PC-9 (cell line): ENCODE results near the gene ALG1.
"Not testable (repeated sequence)": the region's sequence is repeated elsewhere in the genome, so short reads cannot be mapped to it uniquely, and the experiment has no call there.

Experiments
- EZH2 ChIP-seq: fragments of 200-600 bp; sonication (generic); IDR thresholded peaks from 2 replicates; pipeline ENCODE4 v1.8.0; 2017; ENCODE audit warnings: antibody characterized with exemption, low read depth
- TF ChIP-seq, protein P1 (sequence below): fragments of 200-600 bp; sonication (generic); conservative IDR thresholded peaks from 2 replicates; pipeline ENCODE4 v1.6.1; 2017; ENCODE audit warnings: mixed run types, antibody characterized with exemption, mild to moderate bottlenecking, moderate library complexity

DNA sequence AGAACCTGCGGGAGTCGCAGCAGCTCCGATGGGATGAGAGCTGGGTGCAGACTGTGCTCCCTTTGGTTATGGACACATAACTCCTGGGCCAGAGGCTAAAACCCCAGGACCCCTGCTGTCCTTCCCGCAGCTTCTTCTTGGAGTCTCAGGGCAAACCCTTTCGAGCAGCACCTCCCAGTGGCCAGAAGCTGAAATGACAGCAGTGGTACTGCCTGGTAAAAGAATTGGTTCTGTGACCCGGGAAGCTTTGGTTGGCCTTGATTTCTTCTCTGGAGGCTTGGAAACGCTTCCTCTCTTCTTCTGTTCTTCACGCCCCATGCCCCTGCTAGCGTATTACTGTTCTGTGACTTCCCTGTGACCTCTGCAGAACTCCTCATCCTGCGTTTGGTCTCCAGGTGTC lies 13.2 kb downstream of the ALG1 start:
- TF ChIP-seq, protein P1, sequence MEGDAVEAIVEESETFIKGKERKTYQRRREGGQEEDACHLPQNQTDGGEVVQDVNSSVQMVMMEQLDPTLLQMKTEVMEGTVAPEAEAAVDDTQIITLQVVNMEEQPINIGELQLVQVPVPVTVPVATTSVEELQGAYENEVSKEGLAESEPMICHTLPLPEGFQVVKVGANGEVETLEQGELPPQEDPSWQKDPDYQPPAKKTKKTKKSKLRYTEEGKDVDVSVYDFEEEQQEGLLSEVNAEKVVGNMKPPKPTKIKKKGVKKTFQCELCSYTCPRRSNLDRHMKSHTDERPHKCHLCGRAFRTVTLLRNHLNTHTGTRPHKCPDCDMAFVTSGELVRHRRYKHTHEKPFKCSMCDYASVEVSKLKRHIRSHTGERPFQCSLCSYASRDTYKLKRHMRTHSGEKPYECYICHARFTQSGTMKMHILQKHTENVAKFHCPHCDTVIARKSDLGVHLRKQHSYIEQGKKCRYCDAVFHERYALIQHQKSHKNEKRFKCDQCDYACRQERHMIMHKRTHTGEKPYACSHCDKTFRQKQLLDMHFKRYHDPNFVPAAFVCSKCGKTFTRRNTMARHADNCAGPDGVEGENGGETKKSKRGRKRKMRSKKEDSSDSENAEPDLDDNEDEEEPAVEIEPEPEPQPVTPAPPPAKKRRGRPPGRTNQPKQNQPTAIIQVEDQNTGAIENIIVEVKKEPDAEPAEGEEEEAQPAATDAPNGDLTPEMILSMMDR = peak; percentile 84
- TF ChIP-seq EZH2 = not testable (repeated sequence)
